ENCODE data around the gene DAB1. TPM values are rescaled to one million over a fixed set of nuclear protein-coding genes. Genes with fewer than 3 reads are reported as not detected.

The DAB1 gene
- total and polyA plus RNA-seq, 12 donors = 0.04 to 2.1 (median 0.59) TPM; not detected in 2

DNA sequence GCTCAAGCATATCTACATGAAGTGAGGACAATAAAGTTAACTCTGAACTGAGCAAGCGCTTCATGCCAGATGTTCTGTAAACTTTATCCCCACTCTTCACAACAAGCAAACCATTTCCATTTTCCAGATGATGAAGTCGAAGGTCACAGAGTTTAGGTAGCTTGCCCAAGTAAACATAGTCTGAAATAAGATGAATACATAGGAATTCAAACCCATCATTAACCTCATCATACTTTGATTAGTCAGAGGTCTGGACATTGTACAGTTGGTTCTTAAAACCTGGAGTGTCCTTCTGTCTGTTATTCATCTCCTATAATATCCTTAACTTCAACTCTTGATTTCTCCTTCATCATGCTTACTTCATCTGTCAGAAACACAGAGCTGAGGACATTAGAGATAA is 277.8 kb downstream of the DAB1 start:
- Histone ChIP-seq H3K27me3 (no peaks in the 10 kb centered on the region), H3K9me3 (replicated peaks in 1 of 3) (no peaks in the 10 kb centered on the region), H3K36me3 (replicated peaks in 1 of 2) (no peaks in the 10 kb centered on the region), H3K4me1 (replicated peaks in 1 of 2) (no peaks in the 10 kb centered on the region), H3K27ac (no peak overlapping the region), H3K4me3 (no peak overlapping the region)
- 78 to 87% (median 85%) methylated on average over 2 of the region's 2 CpGs for WGBS, 4 donors
- no peak for DNase-seq
- no peak for TF ChIP-seq POLR2A (IDR thresholded peaks at IDR 0.05)
- no peak for TF ChIP-seq CTCF (IDR thresholded peaks at IDR 0.05)
- intact Hi-C loops (cut with DNase I) = no loop called here

DNA sequence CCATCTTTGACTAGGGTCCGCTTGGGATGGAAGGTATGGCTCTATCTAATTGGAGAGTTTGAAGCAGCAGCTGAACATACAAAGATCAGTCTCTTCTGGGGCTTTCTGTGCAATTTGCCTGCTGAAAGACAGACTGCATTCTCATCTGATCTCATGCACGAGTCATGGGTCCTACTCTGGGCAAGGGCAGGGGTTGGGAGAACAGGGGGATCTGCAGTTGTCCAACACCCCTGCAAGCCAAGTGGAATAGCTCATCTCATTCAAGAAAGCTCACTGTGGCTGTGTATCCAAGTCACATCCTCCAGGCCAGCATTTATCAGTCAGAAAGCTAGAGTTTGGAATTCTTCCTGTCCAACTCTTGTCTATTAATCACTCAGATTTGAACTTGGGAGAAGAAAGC is 280.9 kb downstream of the DAB1 start:
- intact Hi-C loops (cut with DNase I) = no loop called here
- no peak overlapping the region for H3K27ac ChIP-seq
- H3K36me3 ChIP-seq (replicated peaks in 1 of 2) = no peaks in the 10 kb centered on the region
- WGBS, 4 donors = 80 to 90% (median 84%) methylated on average over 2 of the region's 2 CpGs
- no peak for DNase-seq
- no peak overlapping the region for H3K4me3 ChIP-seq
- no peaks in the 10 kb centered on the region for H3K4me1 ChIP-seq (replicated peaks in 1 of 2)
- H3K9me3 ChIP-seq (replicated peaks in 1 of 3) = no peaks in the 10 kb centered on the region
- no peaks in the 10 kb centered on the region for H3K27me3 ChIP-seq
- TF ChIP-seq POLR2A (IDR thresholded peaks at IDR 0.05) = no peak
- TF ChIP-seq CTCF (IDR thresholded peaks at IDR 0.05) = no peak

DNA sequence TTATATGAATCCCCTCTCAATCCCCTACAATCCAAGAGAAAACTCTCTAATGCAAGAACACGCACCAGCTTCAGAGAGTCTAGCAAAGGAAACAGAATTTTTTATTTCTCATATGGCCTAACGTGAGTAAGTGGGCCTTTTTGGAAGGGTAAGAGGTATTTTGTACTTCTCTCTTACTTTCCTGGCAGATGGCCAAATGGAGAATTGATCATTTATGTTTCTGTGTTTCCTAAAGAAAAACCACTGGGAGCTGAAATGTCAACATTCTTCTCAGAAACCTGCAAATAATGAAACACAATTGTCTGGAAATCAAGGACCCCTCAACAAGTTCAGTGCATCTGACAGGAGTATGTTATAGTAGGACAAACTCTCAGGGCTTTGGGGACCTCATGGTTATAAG is 281.7 kb downstream of the DAB1 start:
- H3K9me3 ChIP-seq (replicated peaks in 1 of 3) = no peaks in the 10 kb centered on the region
- 76 to 94% (median 85%) methylated on average over 2 of the region's 2 CpGs for WGBS, 4 donors
- no peak overlapping the region for H3K27ac ChIP-seq
- no peak overlapping the region for H3K4me3 ChIP-seq
- no peaks in the 10 kb centered on the region for H3K4me1 ChIP-seq (replicated peaks in 1 of 2)
- intact Hi-C loops (cut with DNase I) = no loop called here
- no peak for DNase-seq
- H3K36me3 ChIP-seq (replicated peaks in 1 of 2) = no peaks in the 10 kb centered on the region
- TF ChIP-seq POLR2A (IDR thresholded peaks at IDR 0.05) = no peak
- TF ChIP-seq CTCF (IDR thresholded peaks at IDR 0.05) = no peak
- no peaks in the 10 kb centered on the region for H3K27me3 ChIP-seq

DNA sequence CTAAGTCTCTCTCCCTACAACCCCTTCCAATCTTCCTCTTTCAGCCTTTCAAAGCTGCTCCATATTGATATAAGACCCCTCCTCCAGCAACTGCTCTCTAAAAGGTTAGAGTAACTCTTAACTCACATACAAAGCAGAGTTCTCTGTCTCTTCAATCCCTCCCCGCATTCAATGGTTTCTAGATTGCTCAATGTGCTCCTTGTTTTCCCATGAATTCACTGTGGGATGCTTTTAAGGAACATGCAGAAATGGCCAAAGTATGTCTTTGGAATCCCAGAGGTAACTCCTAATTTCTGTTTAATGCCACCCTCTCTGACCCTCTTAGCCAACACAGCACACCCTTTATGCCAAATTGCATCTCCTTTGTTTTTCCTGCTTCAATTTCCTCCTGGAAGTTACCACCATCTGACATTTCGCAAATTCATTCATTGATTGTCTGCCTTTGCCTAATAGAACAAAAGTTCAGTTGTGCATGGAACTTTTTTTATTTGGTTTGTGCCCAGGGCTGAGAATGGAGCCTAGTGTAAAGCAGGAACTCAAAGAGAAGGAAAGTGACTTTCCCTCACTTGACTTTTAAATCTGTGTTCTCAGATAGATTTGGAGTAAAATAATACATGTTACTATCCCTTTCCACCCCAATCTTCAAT is 285.3 kb downstream of the DAB1 start:
- H3K27ac ChIP-seq = no peak overlapping the region
- H3K9me3 ChIP-seq (replicated peaks in 1 of 3) = no peaks in the 10 kb centered on the region
- DNase-seq = no peak
- 82 to 87% (median 86%) methylated on average over 2 of the region's 2 CpGs for WGBS, 4 donors
- H3K4me1 ChIP-seq (replicated peaks in 1 of 2) = no peaks in the 10 kb centered on the region
- intact Hi-C loops (cut with DNase I) = no loop called here
- no peak overlapping the region for H3K4me3 ChIP-seq
- H3K27me3 ChIP-seq = no peaks in the 10 kb centered on the region
- H3K36me3 ChIP-seq (replicated peaks in 1 of 2) = no peaks in the 10 kb centered on the region
- no peak for TF ChIP-seq POLR2A (IDR thresholded peaks at IDR 0.05)
- TF ChIP-seq CTCF (IDR thresholded peaks at IDR 0.05) = no peak
